ENCODE results near the gene TMEM107. TPM values are rescaled to one million over a fixed set of nuclear protein-coding genes. Genes with fewer than 3 reads are reported as not detected.
"Not testable (repeated sequence)": the region's sequence is repeated elsewhere in the genome, so short reads cannot be mapped to it uniquely, and the experiment has no call there.

Gene TMEM107
- total RNA-seq, 1 experiment from 2014 or later = 62.4 TPM

DNA sequence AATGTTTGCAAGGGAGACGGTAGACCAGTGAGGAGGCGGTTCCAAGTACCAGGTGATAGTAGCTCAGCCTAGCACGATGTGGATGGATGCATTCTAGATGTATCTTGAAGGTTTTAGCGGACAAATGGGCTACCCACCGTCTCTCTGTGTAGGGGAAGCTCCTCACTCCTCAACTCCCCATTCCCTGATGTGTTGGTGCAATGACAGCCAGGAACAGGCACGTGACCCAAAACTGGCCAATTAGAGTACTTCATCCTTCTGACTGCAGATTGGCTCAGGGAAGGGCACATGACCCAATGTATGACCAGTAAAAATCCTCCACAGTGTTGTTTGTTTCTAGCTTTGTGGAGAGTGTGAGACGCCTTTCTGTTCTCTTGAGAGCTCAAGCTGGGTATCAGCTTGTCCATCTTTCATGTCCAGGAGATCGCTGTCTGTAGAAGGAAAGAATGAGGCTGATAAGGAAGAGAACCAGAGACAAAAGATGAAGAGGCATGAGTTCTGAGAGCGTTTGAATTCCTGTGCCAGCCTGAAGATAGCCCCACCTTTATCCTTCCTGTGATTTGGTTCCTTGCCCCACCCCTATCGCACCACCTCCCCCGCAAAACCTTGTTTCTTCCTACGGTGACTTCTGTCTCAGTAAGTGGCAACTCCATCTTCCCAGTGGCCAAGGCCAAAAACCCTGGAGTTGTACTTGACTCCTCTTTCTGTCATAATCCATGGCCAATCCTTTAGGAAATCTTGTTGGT is 16.1 kb upstream of the TMEM107 start:
- peak; percentile 87 for DNase-seq (ENCODE audit: low read depth)
- in situ Hi-C loops (cut with HindIII; ENCODE audit: low pct_unique_long_range_greater_than_20kb, low sequenced_read_pairs) = no loop called here

DNA sequence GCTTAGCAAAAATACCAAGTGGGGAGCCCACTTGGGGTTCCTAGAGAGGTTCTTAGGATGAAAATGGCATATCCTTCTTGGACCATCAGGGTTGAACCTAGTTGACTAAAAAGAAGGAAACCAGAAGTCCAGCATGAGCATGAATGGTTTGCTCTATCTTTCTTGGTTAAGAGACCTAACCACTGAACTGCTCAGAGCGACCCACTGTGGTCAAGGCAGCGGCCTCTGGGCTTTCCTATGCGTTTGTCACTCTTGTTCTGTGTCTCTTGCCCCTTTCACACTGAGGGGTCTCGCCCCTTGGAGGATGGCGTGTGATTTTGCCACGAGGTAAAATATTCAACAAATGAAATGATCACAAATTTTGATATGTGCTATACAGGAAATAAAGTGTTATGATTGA is 14.3 kb upstream of the TMEM107 start:
- in situ Hi-C loops (cut with HindIII; ENCODE audit: low pct_unique_long_range_greater_than_20kb, low sequenced_read_pairs) = no loop called here
- no peak for DNase-seq (ENCODE audit: low read depth)

DNA sequence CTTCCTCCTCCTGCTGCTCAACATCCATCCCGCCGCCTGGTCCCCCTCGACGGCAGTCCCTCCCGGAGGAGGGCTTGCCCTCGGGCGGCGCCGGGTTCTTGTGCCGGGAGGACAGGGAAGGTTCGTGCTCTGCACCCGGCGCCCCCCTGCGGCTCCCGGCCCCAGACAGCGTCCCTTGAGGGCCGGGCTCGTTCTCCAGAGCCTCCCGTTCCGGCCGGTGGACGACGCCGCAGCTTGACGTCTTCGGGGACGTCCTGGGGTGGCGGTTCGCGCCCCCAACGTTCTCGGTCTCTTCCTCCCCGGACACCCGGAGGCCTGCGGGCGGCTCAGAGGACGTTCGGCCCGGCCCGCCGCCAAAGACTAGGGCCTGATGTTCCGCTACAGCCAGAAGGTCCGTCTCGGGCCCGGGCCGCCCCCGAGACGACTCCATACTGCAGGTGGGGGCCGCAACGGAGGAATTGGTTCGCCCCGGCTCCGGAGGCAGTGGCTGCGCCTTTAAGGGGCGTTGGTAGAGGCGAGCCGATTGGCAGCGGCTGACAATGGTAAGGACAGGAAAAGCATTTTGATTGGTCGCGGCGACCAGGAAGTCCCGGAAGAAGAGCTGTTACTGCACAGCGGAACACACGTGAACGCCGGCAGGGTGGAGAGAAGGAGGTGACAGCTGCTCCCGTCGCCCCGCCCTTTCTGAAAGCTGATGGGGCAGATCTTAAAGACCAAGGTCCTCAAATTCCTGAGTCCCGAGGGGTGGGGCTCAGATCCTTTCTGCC is 13.7 kb upstream of the TMEM107 start, which contains the start of gene BORCS6:
Gene BORCS6 (minus strand): TSS at position 470 of the 767 bp plus-strand sequence. CDS start 40 bp downstream, at position 430.
- peak; percentile 93 for DNase-seq (ENCODE audit: low read depth)
- in situ Hi-C loops (cut with HindIII; ENCODE audit: low pct_unique_long_range_greater_than_20kb, low sequenced_read_pairs) = no loop called here

DNA sequence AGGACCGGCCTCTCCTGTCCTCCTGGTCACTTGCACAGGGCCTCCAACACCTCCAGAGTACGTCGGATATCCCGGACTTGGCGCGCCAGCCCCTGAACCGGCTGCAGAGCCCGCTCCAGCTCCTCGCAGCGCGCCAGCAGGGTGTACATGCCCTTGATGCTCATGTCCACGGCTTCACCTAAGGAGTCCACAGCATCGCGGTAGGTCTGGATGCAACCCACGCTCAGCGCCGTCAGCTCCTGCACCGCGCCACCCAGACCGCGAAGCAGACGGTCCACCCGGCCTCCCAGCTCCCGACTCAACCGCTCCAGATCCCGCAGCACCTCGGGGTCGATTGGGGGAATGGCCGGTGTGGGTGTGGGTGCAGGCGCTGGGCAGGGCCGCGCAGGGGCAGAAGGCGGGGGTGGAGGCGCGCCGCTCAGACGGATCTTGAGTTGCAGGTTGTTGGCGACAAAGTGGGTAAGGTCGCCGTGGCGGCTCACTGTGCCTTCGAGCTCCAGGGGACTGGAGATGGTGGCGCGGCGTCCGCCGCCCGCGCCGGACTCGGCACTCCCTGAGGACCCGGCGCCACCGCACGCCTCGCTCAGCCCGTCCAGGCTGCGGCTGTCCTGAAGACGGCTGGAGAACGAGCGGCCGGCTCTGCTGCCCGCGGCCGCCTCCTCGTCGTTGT is 13.0 kb upstream of the TMEM107 start:
- no peak for DNase-seq (ENCODE audit: low read depth)
- in situ Hi-C loops (cut with HindIII; ENCODE audit: low pct_unique_long_range_greater_than_20kb, low sequenced_read_pairs) = no loop called here

DNA sequence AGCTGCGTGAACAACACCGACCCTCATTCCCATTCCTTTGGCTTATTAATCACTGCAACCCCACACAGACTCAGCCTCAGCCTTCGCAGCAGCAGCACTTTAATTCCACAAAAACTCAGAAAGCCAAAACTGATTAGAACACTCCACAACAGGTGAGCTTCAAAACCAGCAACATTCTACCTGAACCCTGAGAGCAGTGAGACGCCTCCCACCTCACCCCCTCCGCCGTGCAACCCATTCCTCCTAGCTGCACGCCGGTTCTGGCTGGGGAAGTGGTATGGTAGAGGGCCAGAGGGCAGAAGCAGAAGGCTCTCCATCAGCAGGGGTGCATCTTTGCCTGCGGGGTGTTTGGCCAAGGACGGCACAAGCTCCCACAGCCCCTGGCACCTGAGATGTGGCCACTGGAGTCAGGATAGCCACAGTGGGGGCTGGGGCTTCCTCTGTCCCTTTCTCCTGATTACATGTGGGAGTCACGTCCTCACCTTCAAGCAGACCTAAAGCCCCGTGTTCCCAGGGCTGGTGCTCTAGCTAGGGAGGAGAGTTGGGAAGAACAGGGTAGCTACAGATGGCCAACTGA is 12.2 kb upstream of the TMEM107 start:
- in situ Hi-C loops (cut with HindIII; ENCODE audit: low pct_unique_long_range_greater_than_20kb, low sequenced_read_pairs) = no loop called here
- DNase-seq (ENCODE audit: low read depth) = no peak

DNA sequence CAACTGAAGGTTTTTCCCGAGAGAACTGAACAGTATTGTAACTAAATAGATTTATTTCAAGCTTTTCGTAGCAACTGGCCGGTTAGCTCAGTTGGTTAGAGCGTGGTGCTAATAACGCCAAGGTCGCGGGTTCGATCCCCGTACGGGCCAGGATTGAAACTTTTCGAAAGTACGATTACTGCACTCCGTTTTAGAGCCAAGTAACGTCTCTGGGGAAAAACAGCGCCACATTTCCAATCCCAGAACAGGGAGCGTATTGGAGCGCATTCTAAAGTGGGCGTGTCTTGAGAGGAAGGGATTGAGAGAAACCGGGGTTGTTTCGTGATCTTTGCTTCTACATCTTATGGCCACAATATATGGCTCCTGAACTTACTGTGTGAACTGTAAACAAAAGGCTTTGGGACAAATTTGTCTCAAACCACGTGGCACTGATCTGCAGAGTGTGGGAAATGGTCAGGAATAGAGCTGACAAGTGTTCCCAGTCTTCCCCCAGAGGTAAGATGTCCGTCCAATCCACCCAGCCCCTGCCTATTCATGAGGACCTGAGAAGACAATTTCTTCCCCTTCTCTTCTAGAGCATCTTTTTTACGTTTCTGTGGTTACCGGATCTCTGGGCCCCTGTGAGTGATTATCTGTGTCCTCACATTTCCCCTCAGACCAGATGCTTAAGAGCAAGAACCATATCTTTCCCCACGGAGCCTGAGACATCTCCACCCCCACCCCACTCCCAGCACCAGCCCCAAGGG is 11.5 kb upstream of the TMEM107 start:
- peak; percentile 98 for DNase-seq (ENCODE audit: low read depth)
- in situ Hi-C loops (cut with HindIII; ENCODE audit: low pct_unique_long_range_greater_than_20kb, low sequenced_read_pairs) = no loop called here

DNA sequence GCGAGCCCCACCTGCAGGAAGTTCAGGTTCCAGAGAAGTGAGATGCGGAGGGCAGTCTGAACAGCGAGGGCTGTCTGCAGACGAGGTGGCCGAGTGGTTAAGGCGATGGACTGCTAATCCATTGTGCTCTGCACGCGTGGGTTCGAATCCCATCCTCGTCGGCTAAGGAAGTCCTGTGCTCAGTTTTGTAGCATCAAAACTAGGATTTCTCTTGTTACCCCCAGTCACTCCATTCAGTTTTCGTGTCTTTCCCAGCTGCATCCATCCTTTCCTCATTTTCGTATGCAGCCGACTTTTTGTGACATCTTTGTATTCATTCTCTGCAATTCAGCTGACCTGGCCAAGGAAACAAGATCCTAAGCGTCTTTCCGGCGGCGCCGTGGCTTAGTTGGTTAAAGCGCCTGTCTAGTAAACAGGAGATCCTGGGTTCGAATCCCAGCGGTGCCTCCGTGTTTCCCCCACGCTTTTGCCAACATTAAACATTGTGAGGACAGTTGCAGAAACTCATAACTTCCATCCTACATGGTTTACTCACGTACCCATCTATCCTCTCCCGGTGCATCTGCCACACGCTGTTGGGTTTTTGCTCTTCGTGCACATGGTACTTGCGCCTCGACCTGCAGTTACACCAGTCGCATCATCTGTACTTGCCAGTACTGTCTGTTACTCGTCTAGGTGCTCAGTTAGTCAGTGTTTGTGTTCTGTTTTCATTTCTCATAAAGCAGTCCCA is 10.8 kb upstream of the TMEM107 start:
- peak; percentile 91 for DNase-seq (ENCODE audit: low read depth)
- in situ Hi-C loops (cut with HindIII; ENCODE audit: low pct_unique_long_range_greater_than_20kb, low sequenced_read_pairs) = no loop called here

DNA sequence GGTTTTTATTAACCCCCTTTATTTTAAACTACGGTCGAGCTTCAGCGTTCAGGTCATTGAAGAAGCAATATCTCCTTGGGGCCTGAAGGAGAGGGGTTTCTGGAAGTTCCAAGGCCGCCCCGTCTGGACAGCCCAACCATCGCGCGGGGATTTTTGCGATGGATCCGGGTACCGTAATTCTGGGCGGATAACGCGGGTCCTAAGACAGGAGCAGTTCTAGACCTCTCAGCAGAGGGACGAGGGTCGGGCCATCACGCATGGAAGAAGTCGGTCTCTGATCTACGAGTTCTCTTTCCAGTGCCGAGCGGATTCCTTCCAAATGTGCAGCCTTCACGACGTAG is 10.2 kb upstream of the TMEM107 start:
- in situ Hi-C loops (cut with HindIII; ENCODE audit: low pct_unique_long_range_greater_than_20kb, low sequenced_read_pairs) = no loop called here
- DNase-seq (ENCODE audit: low read depth) = no peak

DNA sequence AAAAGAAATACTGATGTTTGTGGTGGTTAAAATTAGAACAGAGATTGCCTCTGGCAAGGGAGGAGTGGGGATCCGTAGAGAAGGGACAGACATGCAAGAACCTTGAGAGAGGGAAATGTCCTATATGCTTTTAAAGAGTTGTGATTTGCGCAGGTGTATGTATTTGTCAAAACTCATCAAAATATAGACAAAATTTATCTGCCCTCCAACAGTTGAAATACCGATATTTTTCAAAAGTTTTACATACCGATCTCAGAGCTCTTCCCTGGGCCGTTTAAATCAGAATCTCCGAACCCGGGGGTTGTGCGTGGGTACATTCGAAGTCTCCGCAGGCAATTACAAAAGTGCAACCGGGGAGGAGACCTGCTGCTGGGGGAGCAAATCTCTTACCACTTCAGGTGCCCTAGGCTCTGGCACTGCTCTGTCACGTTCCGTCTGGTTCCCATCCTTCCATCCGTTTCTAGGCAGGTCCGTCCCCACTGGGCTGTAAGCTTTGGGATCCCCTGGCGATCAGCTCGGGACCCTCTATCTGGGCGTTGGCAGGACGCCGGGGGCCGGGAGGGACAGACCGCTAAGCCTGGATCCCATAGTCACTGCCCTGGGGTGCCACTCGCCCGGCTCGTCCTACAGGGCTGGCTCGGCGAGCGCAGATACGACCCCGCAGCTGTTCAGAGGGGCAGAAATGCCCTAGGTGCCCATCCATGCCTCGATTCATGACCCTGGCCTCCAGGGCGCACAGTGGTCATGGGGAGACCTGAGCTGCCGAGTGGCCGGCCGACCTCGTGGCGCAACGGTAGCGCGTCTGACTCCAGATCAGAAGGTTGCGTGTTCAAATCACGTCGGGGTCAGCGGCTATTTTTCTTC is 9.6 kb upstream of the TMEM107 start:
- peak; percentile 75 for DNase-seq (ENCODE audit: low read depth)
- in situ Hi-C loops (cut with HindIII; ENCODE audit: low pct_unique_long_range_greater_than_20kb, low sequenced_read_pairs) = no loop called here

DNA sequence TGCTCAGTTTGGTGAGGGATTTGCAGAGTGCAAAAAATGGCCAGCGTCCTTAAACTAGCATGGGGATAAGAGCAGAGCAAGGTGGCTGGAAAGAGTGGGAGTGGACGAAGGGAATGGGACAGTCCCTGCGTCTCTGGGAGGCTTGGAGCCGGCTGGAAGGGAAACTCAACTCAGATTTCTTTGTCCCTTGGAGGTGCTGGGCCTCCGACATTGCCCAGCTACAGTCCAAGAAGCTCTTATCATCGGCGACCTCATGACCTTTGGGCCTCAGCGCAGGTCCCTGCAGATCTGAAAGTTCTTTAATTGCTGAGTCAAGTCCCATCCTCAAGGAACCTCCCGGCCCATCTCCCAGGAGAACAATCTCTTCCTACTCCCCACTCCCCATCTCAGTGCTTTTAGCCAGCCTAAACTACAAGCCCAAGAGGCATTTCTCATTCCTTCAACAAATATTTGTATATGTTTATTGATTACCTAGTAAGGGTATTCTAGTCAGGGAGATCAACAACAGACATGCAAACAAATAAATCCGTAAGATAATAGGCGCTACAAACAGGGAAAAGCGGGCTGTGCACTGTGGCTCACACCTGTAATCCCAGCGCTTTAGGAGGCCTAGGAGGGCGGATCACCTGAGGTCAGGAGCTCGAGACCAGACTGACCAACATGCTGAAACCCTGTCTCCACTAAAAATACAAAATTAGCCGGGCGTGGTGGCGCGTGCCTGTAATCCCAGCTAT is 985 bp upstream of the TMEM107 start:
- in situ Hi-C loops (cut with HindIII; ENCODE audit: low pct_unique_long_range_greater_than_20kb, low sequenced_read_pairs) = no loop called here
- DNase-seq (ENCODE audit: low read depth) = no peak

DNA sequence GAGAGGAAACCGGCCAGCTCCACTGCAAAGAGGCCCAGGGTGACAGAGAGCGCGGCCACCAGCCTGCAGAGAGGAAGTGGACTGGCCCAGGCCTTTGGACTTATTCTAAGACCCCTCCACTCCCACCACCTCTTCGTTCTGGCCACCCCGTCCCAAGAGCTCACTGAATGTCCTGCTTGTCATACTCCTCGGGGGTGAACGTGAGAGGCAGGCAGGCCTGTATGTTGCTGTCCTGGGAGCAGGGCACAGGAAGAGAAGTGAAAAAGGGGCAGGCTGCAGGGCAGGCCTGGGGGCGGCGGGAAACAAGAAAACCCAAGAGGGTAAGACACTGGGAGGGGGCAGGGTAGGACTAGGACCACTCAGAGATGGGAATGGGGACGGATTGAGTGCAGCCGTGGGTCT is 384 bp downstream of the TMEM107 start:
- no peak for DNase-seq (ENCODE audit: low read depth)
- in situ Hi-C loops (cut with HindIII; ENCODE audit: low pct_unique_long_range_greater_than_20kb, low sequenced_read_pairs) = no loop called here

DNA sequence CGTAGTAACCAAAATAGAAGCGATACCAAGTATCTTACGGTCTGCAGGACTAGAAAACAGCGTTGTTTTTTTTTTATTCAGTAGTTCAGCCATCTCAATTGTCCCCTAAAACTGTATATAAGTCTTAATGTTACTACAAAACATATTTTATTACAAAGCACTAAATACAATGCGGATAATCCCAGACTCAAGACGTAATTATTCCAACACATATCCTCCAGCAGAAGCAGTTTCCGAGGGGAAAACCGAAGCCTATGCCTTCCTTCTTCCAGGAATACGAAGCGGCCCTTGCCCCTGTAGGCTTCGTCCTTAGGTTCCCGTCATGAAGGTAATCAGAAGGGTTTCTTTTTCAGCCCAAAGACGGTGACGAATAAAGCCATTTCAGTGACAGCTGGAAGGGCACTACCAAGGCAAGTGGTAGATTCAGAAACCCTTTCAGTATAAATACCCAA is 2.3 kb downstream of the TMEM107 start:
- no peak for DNase-seq (ENCODE audit: low read depth)
- in situ Hi-C loops (cut with HindIII; ENCODE audit: low pct_unique_long_range_greater_than_20kb, low sequenced_read_pairs) = no loop called here

DNA sequence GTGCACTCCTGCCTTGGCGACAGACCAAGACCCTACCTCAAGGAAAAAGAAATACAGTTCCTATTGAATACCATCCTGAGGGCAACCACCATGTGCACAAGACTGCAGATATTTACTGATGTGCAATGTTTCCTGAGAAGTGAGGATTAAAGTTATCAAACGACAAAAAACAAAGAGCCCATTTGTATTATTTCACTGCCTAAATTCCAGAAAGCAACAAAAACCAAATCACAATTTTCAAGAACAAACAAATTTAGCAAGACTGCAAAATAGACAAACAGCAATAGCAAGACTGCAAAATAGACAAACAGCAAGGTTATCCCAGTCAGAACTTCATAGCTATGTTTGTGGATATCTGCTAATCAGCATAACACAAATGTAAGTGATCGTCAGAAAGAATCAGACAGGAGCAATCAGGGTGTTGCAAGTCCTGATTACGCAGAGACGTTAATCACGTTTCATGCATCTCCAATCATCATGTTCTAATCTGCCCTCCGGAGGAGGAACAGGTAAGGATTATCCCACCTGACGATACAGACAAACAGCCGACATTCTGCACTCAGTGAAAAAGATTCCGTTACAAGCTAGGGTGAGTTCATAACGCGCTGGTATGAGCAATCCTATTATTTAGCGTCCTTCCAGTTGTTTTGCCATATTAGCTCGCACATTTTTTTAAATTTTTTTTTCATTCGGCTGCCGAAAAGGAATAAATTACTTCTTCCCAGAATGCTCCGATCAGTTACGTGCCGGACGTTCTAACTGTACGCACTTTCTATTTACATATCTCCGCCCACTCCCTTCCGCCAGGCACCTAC is 2.9 kb downstream of the TMEM107 start:
- in situ Hi-C loops (cut with HindIII; ENCODE audit: low pct_unique_long_range_greater_than_20kb, low sequenced_read_pairs) = no loop called here
- DNase-seq (ENCODE audit: low read depth) = peak; percentile 97

DNA sequence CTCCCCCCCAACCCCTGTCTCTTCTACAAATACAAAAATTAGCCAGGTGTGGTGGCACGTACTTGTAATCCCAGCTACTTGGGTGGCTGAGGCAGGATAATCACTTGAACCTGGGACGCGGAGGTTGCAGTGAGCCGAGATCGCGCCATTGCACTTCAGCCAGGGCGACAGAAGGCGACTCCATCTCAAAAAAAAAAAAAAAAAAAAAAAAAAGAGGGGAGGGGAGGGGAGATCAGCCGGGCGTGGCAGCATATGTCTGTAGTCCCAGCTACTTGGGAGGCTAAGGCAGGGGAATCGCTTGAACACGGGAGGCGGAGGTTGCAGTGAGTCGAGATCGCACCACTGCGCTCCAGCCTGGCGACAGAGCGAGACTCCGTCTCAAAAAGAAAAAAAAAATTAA is 6.0 kb downstream of the TMEM107 start:
- in situ Hi-C loops (cut with HindIII; ENCODE audit: low pct_unique_long_range_greater_than_20kb, low sequenced_read_pairs); DNase-seq (ENCODE audit: low read depth): not testable (repeated sequence)

DNA sequence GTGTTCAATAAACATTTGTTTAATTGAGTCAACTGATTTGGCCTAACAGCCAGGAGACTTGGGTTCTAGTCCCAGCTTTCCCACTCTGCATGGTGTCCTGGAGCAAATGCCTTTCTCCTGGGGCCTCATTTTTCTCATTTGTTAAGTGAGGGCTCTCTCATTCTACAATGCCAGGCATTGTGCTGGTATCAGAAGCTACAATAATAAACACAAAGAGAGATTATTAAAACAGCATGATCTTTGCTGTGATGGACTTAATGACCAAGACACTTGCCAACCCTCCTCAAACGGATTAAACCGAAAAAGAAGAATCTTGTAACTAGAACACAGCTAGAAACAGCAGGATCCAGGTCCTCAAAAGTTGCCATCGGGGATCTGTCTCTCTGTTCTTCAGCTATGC is 8.7 kb downstream of the TMEM107 start:
- in situ Hi-C loops (cut with HindIII; ENCODE audit: low pct_unique_long_range_greater_than_20kb, low sequenced_read_pairs) = no loop called here
- DNase-seq (ENCODE audit: low read depth) = no peak
